ENCODE results near the gene GRIK2.
"Not testable (repeated sequence)": the region's sequence is repeated elsewhere in the genome, so short reads cannot be mapped to it uniquely, and the experiment has no call there.

Gene GRIK2

DNA sequence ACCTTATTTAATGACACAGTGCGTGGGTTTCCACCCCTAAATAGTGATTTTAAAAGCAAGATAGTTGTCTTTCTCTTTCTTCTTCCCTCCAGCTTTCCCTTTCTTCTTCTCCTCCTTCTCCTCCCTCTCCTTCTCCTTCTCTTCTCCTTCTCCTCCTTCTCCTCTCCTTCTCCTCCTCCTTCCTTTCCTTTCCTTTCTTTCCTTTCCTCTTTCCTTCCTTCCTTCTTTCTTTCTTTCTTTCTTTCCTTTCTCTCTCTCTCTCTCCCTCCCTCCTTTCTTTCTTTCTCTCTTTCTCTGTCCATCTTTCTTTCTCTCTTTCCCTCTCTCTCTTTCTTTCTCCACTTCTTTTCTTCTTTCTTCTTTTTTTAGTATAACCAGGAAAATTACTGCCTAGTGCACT, 670.6 kb downstream of the GRIK2 start:
- no peak for DNase-seq

DNA sequence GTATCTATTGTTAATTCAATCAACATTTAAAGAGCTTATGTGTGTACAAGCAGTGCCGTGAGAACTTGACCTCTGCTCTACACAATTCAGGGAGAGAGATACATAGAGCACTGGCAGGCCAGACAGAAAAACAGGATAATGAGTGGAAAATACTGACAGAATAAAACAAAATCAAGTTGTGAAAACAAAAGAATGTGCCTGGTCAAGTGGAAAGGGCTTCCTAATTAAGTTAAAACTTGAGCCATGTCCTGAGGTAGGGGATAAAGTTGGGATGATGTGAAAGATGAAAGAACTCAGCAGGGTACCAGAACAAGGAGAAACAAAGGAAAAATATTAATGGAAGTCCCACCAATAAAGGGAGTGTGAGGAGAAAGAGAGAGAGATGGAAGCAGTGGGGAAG, 672.8 kb downstream of the GRIK2 start:
- no peak for DNase-seq

DNA sequence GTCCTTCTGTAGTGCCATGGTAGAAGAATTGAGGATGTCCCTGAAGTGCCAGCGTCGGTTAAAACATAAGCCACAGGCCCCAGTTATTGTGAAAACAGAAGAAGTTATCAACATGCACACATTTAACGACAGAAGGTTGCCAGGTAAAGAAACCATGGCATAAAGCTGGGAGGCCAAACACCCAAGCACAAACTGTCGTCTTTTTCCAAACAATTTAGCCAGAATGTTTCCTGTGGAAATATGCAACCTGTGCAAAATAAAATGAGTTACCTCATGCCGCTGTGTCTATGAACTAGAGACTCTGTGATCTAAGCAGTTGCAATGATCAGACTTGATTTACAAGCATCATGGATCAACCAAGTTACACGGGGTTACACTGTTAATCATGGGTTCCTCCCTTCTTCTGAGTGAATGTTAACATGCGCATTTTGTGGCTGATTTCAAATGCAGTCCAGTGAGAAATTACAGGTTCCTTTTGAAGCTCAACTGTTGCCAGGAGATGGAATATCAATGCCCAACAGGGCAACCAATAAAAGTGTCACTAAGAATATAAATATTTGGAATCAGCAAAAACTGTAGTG, 674.9 kb downstream of the GRIK2 start:
- no peak for DNase-seq

- no peak for DNase-seq
These were observed 682.0 kb downstream of the GRIK2 start for GRCh38 chr6:102075539-102075938.

DNA sequence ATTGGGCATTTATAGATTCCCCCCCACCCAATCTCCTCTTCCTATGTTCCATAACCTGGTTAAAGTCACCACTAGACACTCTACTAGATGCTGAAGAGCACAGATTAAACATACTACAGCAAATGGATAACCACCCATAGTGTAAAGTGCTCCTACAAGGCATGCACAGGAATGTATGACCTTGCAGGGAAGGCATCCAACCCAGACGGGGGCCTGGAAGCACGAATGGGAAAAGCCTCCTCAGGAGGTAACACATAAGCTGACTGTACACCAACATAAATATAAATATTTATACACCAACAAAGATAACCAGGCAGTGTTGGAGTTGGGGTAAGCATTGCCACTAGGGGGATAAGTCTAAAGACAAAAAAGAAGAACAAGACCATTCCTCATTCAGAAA, 691.7 kb downstream of the GRIK2 start:
- no peak for DNase-seq

GRCh38 chr6:102088160-102088559, 694.7 kb downstream of the GRIK2 start:
- not testable (repeated sequence) for DNase-seq

- DNase-seq: no peak
These were observed 720.9 kb downstream of the GRIK2 start for GRCh38 chr6:102114402-102114801.

DNA sequence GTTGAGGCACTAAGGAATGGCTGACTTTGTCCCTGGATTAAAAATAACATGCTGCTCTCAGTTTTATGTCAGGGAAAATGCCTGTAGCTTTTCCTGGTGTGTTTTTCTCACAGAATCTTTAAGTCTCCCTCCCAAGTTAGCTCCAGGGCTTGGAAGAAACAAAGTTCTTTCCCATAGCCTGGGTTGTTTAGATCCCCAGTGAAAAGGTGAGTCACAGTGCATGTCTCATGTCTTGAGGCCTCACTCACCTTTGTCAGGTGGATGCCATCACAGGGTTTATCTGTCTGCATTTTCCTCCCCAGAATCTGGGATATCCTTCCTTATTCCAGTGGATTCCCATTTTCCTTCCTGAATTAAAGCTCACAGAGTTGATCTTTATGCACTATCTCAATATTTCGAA, 722.4 kb downstream of the GRIK2 start:
- DNase-seq: no peak

DNA sequence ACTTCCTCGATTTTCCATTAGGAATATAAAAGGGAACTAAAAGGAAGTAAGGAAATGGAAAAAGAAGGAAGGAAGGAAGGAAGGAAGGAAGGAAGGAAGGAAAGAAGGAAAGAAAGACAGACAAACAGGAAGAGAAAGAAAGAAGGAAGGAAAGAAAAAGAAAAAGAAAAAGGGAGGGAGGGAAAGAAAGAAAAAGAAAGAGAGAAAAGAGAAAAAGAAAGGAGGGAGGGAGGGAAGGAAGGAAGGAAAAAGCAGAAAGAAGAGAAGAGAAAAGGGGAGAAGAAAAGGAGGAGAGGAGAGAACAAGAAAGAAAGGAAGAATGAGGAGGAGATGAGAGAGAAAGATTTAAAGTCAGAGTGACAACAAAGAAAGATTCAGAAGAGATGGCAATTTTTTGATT, 724.5 kb downstream of the GRIK2 start:
- DNase-seq: no peak
